HepG2 (cell line): ENCODE measurements around the gene NABP1. TPM values are rescaled to one million over a fixed set of nuclear protein-coding genes. Genes with fewer than 3 reads are reported as not detected.

Experiments used
- ATF1 ChIP-seq: IDR thresholded peaks from 2 replicates; pipeline ENCODE4 v1.6.1; 2016; ENCODE audit warnings: mild to moderate bottlenecking, control low read depth
- ATF4 ChIP-seq, 2 experiments: fragments of 450-650 bp in 1 of 2; sonication (generic) in 1 of 2; formaldehyde crosslinking; IDR thresholded peaks; 2 replicates each; pipeline versions ENCODE4 v1.5.0 to v1.8.0; 2020 to 2022; ENCODE audit warnings: mild to moderate bottlenecking in 1 of 2, missing genetic modification reagents in 1 of 2
- BCL6 ChIP-seq: IDR thresholded peaks from 2 replicates; pipeline ENCODE4 v1.6.1; 2016; ENCODE audit warnings: missing genetic modification reagents, missing compliant biosample characterization
- BHLHE40 ChIP-seq: IDR thresholded peaks from 2 replicates; pipeline ENCODE4 v1.6.1; 2011; ENCODE audit warnings: low read length, improper control_type of control experiment
- CREBL2 ChIP-seq: sonication (generic); formaldehyde crosslinking; IDR thresholded peaks from 2 replicates; pipeline ENCODE4 v1.8.1; 2023; ENCODE audit warnings: missing genetic modification reagents, mild to moderate bottlenecking, borderline replicate concordance
- FOXK2 ChIP-seq: fragments of 450-650 bp; IDR thresholded peaks from 2 replicates; pipeline ENCODE4 v1.6.1; 2016
- FOXP1 ChIP-seq, 2 experiments: fragments of 450-650 bp in 1 of 2; IDR thresholded peaks; 2 replicates each; pipeline ENCODE4 v1.6.1; 2017 to 2018; ENCODE audit warnings: antibody characterized with exemption in 1 of 2
- HNF4A ChIP-seq: sonication (generic); formaldehyde crosslinking; IDR thresholded peaks from 2 replicates; pipeline ENCODE4 v1.4.0; 2020; ENCODE audit warnings: missing genetic modification reagents
- HOMEZ ChIP-seq: IDR thresholded peaks from 2 replicates; pipeline ENCODE4 v1.6.1; 2016; ENCODE audit warnings: low read depth
- IKZF5 ChIP-seq: IDR thresholded peaks from 2 replicates; pipeline ENCODE4 v1.6.1; 2018; ENCODE audit warnings: missing genetic modification reagents, mild to moderate bottlenecking, missing compliant biosample characterization
- KAT8 ChIP-seq: IDR thresholded peaks from 2 replicates; pipeline ENCODE4 v1.6.1; 2016; ENCODE audit warnings: missing genetic modification reagents, missing compliant biosample characterization
- MEF2D ChIP-seq: sonication (generic); formaldehyde crosslinking; IDR thresholded peaks from 2 replicates; pipeline ENCODE4 v1.5.1; 2020; ENCODE audit warnings: mild to moderate bottlenecking, missing genetic modification reagents
- NKX3-1 ChIP-seq: sonication (generic); formaldehyde crosslinking; IDR thresholded peaks from 2 replicates; pipeline ENCODE4 v1.5.0; 2020; ENCODE audit warnings: missing genetic modification reagents
- SOX13 ChIP-seq, 3 experiments: fragments of 450-650 bp in 1 of 3; sonication (generic) in 1 of 3; formaldehyde crosslinking in 1 of 3; IDR thresholded peaks in 2 of 3; conservative IDR thresholded peaks in 1 of 3; 2 replicates each; pipeline versions ENCODE4 v1.5.0 to v1.6.1; 2016 to 2020; ENCODE audit warnings: antibody characterized with exemption in 1 of 3, mild to moderate bottlenecking in 1 of 3, missing compliant biosample characterization in 1 of 3, missing genetic modification reagents in 1 of 3, moderate library complexity in 1 of 3
- TFDP2 ChIP-seq: sonication (generic); formaldehyde crosslinking; IDR thresholded peaks from 2 replicates; pipeline ENCODE4 v1.4.0; 2020; ENCODE audit warnings: missing genetic modification reagents
- ZBTB20 ChIP-seq: sonication (generic); formaldehyde crosslinking; IDR thresholded peaks from 2 replicates; pipeline ENCODE4 v1.8.1; 2023; ENCODE audit warnings: missing genetic modification reagents, low read depth, mild to moderate bottlenecking, borderline replicate concordance
- ZNF280D ChIP-seq: sonication (generic); formaldehyde crosslinking; IDR thresholded peaks from 2 replicates; pipeline ENCODE4 v1.5.1; 2020; ENCODE audit warnings: mild to moderate bottlenecking, missing genetic modification reagents
- ZNF549 ChIP-seq: sonication (generic); formaldehyde crosslinking; IDR thresholded peaks from 2 replicates; pipeline ENCODE4 v1.5.0; 2020; ENCODE audit warnings: missing genetic modification reagents
- ZNF614 ChIP-seq: IDR thresholded peaks from 2 replicates; pipeline ENCODE4 v1.6.1; 2018; ENCODE audit warnings: missing biosample characterization, missing genetic modification reagents, inconsistent platforms, borderline replicate concordance
- ZNF749 ChIP-seq: sonication (generic); formaldehyde crosslinking; IDR thresholded peaks from 2 replicates; pipeline ENCODE4 v1.8.0; 2022; ENCODE audit warnings: mild to moderate bottlenecking, missing genetic modification reagents, moderate library complexity, borderline replicate concordance
- polyA plus RNA-seq, 8 experiments: library from polyadenylated mRNA; depleted of rRNA in 3 of 8; stranded (reverse) in 7 of 8; unstranded in 1 of 8; fragments of >200 nt; fragmentation: Illumina TruSeq in 4 of 8; extraction: Trizol in 4 of 8; gene quantifications; 2 replicates each; pipeline versions ENCODE4 v1.2.1 to v1.2.3, GENCODE V29; 2011 to 2016; ENCODE audit warnings: low read depth in 4 of 8, missing spikeins in 1 of 8, mixed read lengths in 1 of 8; ENCODE audit not compliant: insufficient read depth in 1 of 8
- total RNA-seq, 5 experiments: library from RNA; depleted of rRNA; stranded (reverse); fragments of >200 nt; fragmentation: Illumina TruSeq; extraction: Trizol; gene quantifications; 2 replicates each; pipeline ENCODE4 v1.2.3, GENCODE V29; 2016; ENCODE audit warnings: low read depth in 1 of 5

The NABP1 gene
- total and polyA plus RNA-seq, 2 of the 13 experiments (the other 11 are each of a cell fraction or from before 2014, with no cell fraction given) = 14.9 to 19.8 TPM

GRCh38 chr2:191637182-191638078 lies 40.5 kb upstream of the NABP1 start (continued):
- TF ChIP-seq ATF4 (CRISPR knock-in tag; IDR thresholded peaks at IDR 0.05) (peak in 1 of 2 experiments; percentile 73; a peak in 2 of 4 replicates), CREBL2 (CRISPR knock-in tag) (no peak), ZNF549 (no peak), ZNF614 (peak; percentile 68; the same call in 1 of the 2 replicates), MEF2D (CRISPR knock-in tag) (peak; percentile 55; the same call in 1 of the 2 replicates), ZBTB20 (CRISPR knock-in tag) (peak; percentile 25; the same call in 1 of the 2 replicates), SOX13 (IDR thresholded peaks at IDR 0.05) (peak; percentile 48), SOX13 (CRISPR knock-in tag; conservative IDR thresholded peaks at IDR 0.05 in 1 of 2, IDR thresholded peaks at IDR 0.05 in 1 of 2) (peak in 1 of 2 experiments; percentile 87; a peak in 2 of 4 replicates), ZNF280D (CRISPR knock-in tag) (0 out of 2 replicates have a peak, but pooled peaks have one; percentile 48), FOXP1 (IDR thresholded peaks at IDR 0.05) (peak; percentile 91), FOXP1 (CRISPR knock-in tag; IDR thresholded peaks at IDR 0.05) (peak; percentile 98), BCL6 (CRISPR knock-in tag) (peak; percentile 81), IKZF5 (peak; percentile 77; the same call in 1 of the 2 replicates), HNF4A (CRISPR knock-in tag) (peak; percentile 90), FOXK2 (peak; percentile 70), HOMEZ (CRISPR knock-in tag) (peak; percentile 88), TFDP2 (CRISPR knock-in tag) (no peak), ZNF749 (CRISPR knock-in tag) (no peak), ATF1 (CRISPR knock-in tag) (0 out of 2 replicates have a peak, but pooled peaks have one; percentile 42), BHLHE40 (peak; percentile 86), KAT8 (CRISPR knock-in tag) (peak; percentile 72), NKX3-1 (CRISPR knock-in tag) (peak; percentile 59; the same call in 1 of the 2 replicates)
